NCI-H2227 treated with DMSO at 0.1 percent for 48 hours (cell line): ENCODE data around the gene STAC.

Source experiments
- DNase-seq: peaks from one replicate; lab custom pipeline; 2025; lab: John Stamatoyannopoulos, UW

STAC gene

GRCh38 chr3:36595511-36595910, 215.2 kb downstream of the STAC start:
- DNase-seq, result no peak

- DNase-seq, result no peak
Observed at GRCh38 chr3:36596419-36596818, 216.1 kb downstream of the STAC start.

GRCh38 chr3:36597422-36597821, 217.1 kb downstream of the STAC start:
- DNase-seq, result no peak
